GM12891 (cell line): ENCODE measurements around the gene CREB3L2.
A peak's percentile ranks its signal among the peaks of the same experiment; 100 is the strongest.

Source experiments
- DNase-seq: peaks from one replicate; pipeline ENCODE4 v3.0.0; 2011; ENCODE audit warnings: low spot score; ENCODE audit not compliant: insufficient read length
- FAIRE-seq: peaks from 2 replicates; lab custom pipeline; 2011; peaks lifted over from hg19 to GRCh38; lab: Jason Lieb, UNC
- PAX5 ChIP-seq: IDR thresholded peaks from 2 replicates; pipeline ENCODE4 v1.6.1; 2011; ENCODE audit warnings: low read length, moderate library complexity, mild to moderate bottlenecking; ENCODE audit not compliant: insufficient read depth, severe bottlenecking
- POLR2A ChIP-seq: IDR thresholded peaks from 2 replicates; pipeline ENCODE4 v1.6.1; 2011; ENCODE audit warnings: low read depth, low read length, control low read depth
- POLR2AphosphoS5 ChIP-seq: IDR thresholded peaks from 2 replicates; pipeline ENCODE4 v1.6.1; 2011; ENCODE audit warnings: low read depth, low read length, control low read depth
- POU2F2 ChIP-seq: IDR thresholded peaks from 2 replicates; pipeline ENCODE4 v1.6.1; 2011; ENCODE audit warnings: low read depth, mild to moderate bottlenecking, control low read depth, low read length, moderate library complexity
- SPI1 ChIP-seq: IDR thresholded peaks from 2 replicates; pipeline ENCODE4 v1.6.1; 2011; ENCODE audit warnings: low read depth, low read length, control low read depth
- TAF1 ChIP-seq: IDR thresholded peaks from 2 replicates; pipeline ENCODE4 v1.6.1; 2011; ENCODE audit warnings: low read depth, low read length, control low read depth

The CREB3L2 gene

DNA sequence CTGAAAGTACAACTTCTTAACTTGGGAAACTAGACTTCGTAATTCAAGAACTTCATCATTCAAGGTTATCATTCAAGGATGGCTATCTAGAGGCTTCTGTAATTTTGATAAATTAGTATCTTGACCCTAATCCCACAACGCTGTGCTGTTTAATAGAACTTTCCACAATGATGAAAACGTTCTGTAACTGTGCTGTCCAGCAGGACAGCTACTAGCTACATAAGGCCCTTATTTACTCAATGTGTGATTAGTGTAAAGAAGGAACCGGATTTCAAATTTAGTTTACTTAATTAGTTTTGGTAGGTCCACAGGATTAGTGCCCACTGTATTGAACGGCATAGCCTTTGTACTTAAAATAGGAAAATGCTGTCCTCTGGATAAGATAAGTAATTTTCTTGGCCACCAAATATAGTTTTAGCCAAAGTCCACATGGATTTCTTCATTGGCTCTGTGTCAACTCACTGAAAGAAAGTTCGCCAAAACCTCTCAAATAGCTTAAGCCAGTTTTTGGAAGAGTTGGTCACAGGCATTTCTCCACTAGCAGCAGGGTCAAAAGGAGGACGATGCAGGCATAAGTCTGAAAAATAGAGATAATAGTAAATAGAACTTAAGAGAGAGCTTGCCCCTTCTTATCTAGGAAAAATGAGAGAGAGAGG, 172.4 kb downstream of the CREB3L2 start:
- TF ChIP-seq POLR2AphosphoS5 (no peak), POLR2A (no peak), POU2F2 (no peak), PAX5 (no peak), TAF1 (no peak), SPI1 (no peak)
- FAIRE-seq = no peak
- no peak for DNase-seq

- DNase-seq (no peak), FAIRE-seq (no peak)
- TF ChIP-seq SPI1 (no peak), PAX5 (no peak), POU2F2 (no peak), POLR2AphosphoS5 (no peak), TAF1 (no peak), POLR2A (no peak)
Measured at GRCh38 chr7:137828456-137828855, 173.4 kb downstream of the CREB3L2 start.

GRCh38 chr7:137825489-137825888, 176.4 kb downstream of the CREB3L2 start:
- DNase-seq = no peak
- TF ChIP-seq PAX5 = no peak
- no peak for TF ChIP-seq POLR2AphosphoS5
- no peak for TF ChIP-seq TAF1
- TF ChIP-seq POLR2A = no peak
- no peak for TF ChIP-seq SPI1
- no peak for TF ChIP-seq POU2F2
- peak; percentile 59 for FAIRE-seq
